HG02938 (cell line): ENCODE results near the gene SEMA5B.

Experiments used
- ATAC-seq: cut with Tn5 transposase; IDR thresholded peaks from one replicate; pipeline ENCODE4 v1.9.1; 2021; ENCODE audit warnings: mild to moderate bottlenecking, moderate library complexity; ENCODE audit not compliant: unreplicated experiment

Gene SEMA5B

GRCh38 chr3:122994954-122995353, 32.6 kb downstream of the SEMA5B start:
- ATAC-seq: no peak

- ATAC-seq: no peak
These were observed 34.2 kb downstream of the SEMA5B start for GRCh38 chr3:122993124-122993978.

GRCh38 chr3:122992676-122993075, 34.9 kb downstream of the SEMA5B start:
- no peak for ATAC-seq

GRCh38 chr3:122992133-122992532, 35.4 kb downstream of the SEMA5B start:
- no peak for ATAC-seq

- no peak for ATAC-seq
These were observed 36.2 kb downstream of the SEMA5B start for GRCh38 chr3:122991236-122991985.

- no peak for ATAC-seq
These were observed 37.5 kb downstream of the SEMA5B start for GRCh38 chr3:122989856-122990575.

DNA sequence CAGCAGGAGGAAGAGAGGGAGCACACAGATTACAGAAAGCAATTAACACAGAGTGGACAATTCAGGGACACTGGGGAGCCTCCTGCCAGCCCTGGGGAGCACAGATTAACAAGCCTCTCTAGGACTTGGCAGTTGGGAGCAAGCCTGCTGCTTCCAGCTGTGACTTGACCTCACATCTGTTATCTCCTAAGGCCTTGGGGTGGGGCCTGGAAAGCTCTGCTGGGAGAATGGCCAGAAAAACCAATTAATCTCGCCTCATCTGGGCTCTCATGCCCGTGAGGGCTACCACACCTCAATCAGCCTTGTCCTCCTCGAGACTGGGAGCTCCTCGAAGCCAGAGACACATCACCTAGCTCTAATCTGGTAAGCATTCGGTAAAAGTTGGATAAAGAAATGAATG, 39.1 kb downstream of the SEMA5B start:
- ATAC-seq: no peak

DNA sequence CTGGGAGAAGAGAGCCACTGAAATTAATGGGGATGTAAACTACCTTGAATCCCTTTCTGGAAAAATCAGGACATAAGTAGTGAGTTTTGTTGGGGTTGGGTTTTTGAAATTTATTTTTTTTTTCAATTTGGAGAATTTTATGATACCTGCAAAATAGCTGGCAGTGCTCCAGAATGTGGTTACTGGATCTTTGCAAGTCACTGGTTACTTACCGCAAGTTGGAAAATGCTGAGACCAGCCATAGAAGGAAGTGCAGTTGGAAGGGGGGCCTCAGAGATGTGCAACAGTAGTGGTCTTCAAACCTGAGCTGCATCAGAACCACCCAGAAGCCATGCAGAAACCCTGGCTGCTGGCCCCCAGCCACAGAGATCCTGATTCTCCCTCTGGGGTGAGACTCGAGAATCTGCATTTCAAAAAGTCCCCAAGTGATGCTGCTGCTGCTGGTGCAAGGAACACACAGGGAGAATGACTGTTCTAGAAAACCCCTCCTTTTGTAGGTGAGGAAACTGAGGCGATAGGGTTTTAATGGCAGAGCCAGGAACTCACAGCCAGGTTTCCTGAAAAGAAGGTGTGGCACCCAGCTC, 39.7 kb downstream of the SEMA5B start:
- ATAC-seq: no peak

DNA sequence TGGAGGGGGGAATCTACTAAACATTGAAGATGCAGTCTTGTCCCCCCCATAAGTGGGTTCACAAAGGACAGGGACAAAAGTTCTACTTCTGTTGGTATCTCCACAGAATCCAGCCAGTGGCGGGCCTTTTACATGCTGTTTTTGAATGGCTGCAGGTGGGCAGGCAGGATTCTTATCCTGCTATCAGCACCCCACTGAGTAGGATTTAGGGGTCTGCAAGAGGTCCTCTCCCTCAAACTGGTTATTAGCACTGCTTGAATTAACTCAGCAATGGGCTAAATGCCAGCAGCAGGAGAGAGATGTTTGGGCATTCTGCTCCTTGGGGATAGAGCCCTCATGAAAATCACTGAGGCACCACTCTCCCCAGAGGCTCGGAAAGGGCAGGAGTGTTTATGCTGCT, 40.3 kb downstream of the SEMA5B start:
- ATAC-seq: no peak

GRCh38 chr3:122986693-122987179, 40.8 kb downstream of the SEMA5B start:
- ATAC-seq: no peak

GRCh38 chr3:122985539-122985938, 42.0 kb downstream of the SEMA5B start:
- no peak for ATAC-seq

DNA sequence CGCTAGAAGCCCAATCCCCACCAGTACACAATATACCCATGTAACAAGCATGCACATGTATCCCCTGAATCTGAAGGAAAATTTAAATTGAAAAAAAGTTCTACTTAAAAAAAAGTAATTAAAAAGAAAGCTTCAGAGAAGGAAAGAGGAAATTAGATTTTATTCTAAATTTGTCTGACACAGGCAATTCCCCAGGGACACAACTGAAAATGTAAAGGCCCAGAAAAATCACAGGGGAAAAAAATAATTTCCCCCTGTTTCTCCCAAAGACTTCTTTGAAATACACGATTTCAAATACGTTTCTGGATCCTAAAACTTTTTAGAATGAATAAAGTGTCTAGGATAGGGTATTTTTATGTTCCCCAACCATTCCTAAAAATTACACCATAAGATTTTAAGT, 42.9 kb downstream of the SEMA5B start:
- no peak for ATAC-seq

- no peak for ATAC-seq
These were observed 43.6 kb downstream of the SEMA5B start for GRCh38 chr3:122984007-122984406.

DNA sequence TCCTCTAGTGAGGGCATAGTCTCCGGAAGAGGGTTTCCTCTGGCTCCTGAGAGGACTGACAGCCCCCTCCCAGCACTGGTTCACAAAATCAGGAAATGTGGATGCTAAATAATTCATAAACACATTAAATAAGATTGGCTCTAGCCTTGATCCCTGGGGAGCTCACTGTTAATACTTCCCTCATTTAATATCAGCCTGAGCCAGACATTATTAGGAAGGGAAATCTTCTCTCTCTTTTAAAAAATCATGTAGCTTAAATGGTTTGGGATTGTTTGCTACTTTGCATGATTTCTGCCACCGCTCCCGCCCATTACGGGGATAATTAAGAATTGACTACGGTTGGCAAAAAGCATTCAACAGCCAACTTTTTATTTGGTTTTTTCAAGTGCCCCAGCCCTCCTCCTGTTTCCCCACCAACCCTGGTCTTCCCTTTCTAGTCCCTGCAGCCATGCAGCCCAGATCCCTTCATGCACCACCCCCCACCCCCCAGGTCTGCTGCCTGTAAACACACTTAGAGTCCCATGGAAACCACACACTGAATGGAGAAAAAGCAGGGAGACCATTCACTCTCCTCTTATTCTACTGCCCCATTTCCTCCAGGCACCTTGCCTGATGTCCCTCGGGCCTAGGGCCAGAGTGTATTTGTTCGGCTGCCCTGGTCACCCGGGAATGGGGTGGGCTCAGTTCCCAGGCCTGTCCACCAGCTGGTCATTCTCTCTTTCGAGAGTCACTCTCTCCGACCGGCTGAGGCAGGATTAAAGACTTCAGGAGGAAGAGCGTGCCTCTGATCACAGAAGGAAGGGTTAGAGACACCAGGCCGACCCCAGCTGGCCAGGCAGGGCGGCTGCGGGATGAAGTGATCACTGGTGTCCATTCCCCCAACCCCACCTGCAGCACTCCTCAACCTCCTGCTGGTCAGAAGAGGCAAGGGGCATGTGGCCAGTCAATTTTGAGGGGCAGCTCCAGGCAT, 45.1 kb downstream of the SEMA5B start:
- ATAC-seq: no peak

DNA sequence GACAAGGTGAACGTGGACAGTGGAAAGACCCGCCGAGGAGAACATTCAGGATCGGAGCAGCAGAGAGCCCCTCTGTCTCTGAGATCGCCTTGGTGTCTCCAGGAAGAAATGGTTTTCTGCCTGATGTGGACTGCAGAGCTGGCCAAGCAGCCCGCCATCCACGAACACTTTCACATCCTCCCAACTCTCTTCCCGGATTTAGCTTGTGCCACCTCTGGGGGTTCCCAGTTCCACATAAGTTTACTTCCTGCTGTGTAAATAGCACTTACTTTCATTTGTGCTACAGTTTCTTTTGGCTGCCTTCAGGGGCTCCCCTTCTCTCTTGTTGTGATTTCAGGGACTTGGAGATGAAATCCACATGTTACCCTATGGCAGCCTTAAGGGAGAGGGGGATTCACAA, 48.4 kb downstream of the SEMA5B start:
- ATAC-seq: no peak

DNA sequence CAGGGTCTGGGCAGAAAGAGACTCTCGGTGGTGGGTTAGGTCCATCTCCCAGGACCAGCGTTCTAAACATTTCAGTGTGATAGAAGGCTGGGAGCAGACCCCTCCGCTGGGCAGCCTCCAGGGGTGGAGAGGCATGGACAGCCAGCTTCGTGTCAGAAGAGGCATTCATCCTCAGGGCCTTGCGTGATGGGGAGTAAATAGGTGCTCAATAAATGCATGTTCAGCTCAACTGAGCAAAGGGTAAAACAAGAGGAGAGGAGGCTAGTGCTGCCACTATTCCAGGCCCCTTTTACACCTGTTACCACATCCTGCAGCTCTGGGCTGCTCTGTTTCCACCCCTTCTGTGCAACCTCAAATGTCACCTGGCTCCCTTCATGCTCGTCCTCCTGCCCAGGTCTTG, 49.0 kb downstream of the SEMA5B start:
- ATAC-seq: no peak

- ATAC-seq: no peak
These were observed 49.7 kb downstream of the SEMA5B start for GRCh38 chr3:122977746-122978466.

- ATAC-seq: no peak
These were observed 51.7 kb downstream of the SEMA5B start for GRCh38 chr3:122975924-122976293.
